Measurements from ENCODE around the gene MTMR3. TPM values are rescaled to one million over a fixed set of nuclear protein-coding genes. Genes with fewer than 3 reads are reported as not detected.

Gene MTMR3
- polyA plus RNA-seq, 1 of the 3 experiments (the other 2 are of a cell fraction) = 20.4 TPM

GRCh38 chr22:29992341-29993275, 109.6 kb downstream of the MTMR3 start:
- Histone ChIP-seq H4K20me1 (ENCODE audit: insufficient read depth) (peaks cover 10% of the 10 kb centered on the region; the same call in 1 of the 2 replicates), H3K27me3 (ENCODE audit: insufficient read depth) (no peaks in the 10 kb centered on the region), H3F3A (replicated peaks; ENCODE audit: insufficient read depth) (peaks cover 24% of the 10 kb centered on the region), H3K4me2 (no peak overlapping the region), H3K79me2 (ENCODE audit: insufficient read depth) (no peaks in the 10 kb centered on the region), H3K27ac (ENCODE audit: low read depth in 2 of 2, low read length in 1 of 2) (peak overlapping the region in 1 of 2 experiments; percentile 36; a peak in 2 of 4 replicates), H3K4me3 (ENCODE audit: low read depth in 2 of 2, low read length in 1 of 2) (no peak overlapping the region), H2AFZ (ENCODE audit: low read depth) (no peak overlapping the region), H3K9me2 (no peaks in the 10 kb centered on the region), H3K36me3 (replicated peaks in 1 of 2; ENCODE audit: control insufficient read depth in 1 of 2, insufficient read depth in 2 of 2, low read length in 1 of 2) (peaks cover 16 to 20% of the 10 kb centered on the region in 2 experiments), H3K4me1 (ENCODE audit: control insufficient read depth in 1 of 2, insufficient read depth in 2 of 2, low read depth in 1 of 2, low read length in 1 of 2) (peaks cover 2 to 33% of the 10 kb centered on the region in 2 experiments), H3K9me3 (no peaks in the 10 kb centered on the region), H3K9ac (no peak overlapping the region)
- ChIA-PET CTCF (interaction anchor here (1.1 to 9.7 kb wide), 2 partner anchors 12 to 21 kb away, joined by 3 to 46 read pairs; no protein-coding TSS in a partner anchor), POLR2A (no interaction called here)
- no peak for DNase-seq
- WGBS (ENCODE audit: low lambda C conversion rate) = 88% methylated on average over 6 of the region's 6 CpGs
- TF ChIP-seq GABPA (IDR thresholded peaks at IDR 0.05; ENCODE audit: low read depth) (no peak), FOSL2 (IDR thresholded peaks at IDR 0.05; ENCODE audit: borderline replicate concordance, low read depth) (no peak), EZH2phosphoT487 (IDR thresholded peaks at IDR 0.05; ENCODE audit: borderline replicate concordance, low read depth) (no peak), FOXM1 (IDR thresholded peaks at IDR 0.05; ENCODE audit: low read depth) (no peak), POLR2AphosphoS5 (IDR thresholded peaks at IDR 0.05; ENCODE audit: low read depth, low read length) (no peak), MEF2A (IDR thresholded peaks at IDR 0.05; ENCODE audit: borderline replicate concordance, low read depth) (no peak), ELF1 (IDR thresholded peaks at IDR 0.05) (no peak), RCOR1 (IDR thresholded peaks at IDR 0.05; ENCODE audit: low read length) (no peak), RAD21 (IDR thresholded peaks at IDR 0.05; ENCODE audit: low read length) (no peak), NFIC (IDR thresholded peaks at IDR 0.05; ENCODE audit: borderline replicate concordance) (no peak), NRF1 (IDR thresholded peaks at IDR 0.05; ENCODE audit: low read depth, low read length) (no peak), SIN3A (IDR thresholded peaks at IDR 0.05; ENCODE audit: borderline replicate concordance, low read depth, low read length) (no peak), RFX5 (IDR thresholded peaks at IDR 0.05; ENCODE audit: low read length) (no peak)
- TF ChIP-seq, protein P1, sequence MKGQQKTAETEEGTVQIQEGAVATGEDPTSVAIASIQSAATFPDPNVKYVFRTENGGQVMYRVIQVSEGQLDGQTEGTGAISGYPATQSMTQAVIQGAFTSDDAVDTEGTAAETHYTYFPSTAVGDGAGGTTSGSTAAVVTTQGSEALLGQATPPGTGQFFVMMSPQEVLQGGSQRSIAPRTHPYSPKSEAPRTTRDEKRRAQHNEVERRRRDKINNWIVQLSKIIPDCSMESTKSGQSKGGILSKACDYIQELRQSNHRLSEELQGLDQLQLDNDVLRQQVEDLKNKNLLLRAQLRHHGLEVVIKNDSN (IDR thresholded peaks at IDR 0.05; ENCODE audit: borderline replicate concordance, low read depth) = no peak
- TF ChIP-seq, protein P2, sequence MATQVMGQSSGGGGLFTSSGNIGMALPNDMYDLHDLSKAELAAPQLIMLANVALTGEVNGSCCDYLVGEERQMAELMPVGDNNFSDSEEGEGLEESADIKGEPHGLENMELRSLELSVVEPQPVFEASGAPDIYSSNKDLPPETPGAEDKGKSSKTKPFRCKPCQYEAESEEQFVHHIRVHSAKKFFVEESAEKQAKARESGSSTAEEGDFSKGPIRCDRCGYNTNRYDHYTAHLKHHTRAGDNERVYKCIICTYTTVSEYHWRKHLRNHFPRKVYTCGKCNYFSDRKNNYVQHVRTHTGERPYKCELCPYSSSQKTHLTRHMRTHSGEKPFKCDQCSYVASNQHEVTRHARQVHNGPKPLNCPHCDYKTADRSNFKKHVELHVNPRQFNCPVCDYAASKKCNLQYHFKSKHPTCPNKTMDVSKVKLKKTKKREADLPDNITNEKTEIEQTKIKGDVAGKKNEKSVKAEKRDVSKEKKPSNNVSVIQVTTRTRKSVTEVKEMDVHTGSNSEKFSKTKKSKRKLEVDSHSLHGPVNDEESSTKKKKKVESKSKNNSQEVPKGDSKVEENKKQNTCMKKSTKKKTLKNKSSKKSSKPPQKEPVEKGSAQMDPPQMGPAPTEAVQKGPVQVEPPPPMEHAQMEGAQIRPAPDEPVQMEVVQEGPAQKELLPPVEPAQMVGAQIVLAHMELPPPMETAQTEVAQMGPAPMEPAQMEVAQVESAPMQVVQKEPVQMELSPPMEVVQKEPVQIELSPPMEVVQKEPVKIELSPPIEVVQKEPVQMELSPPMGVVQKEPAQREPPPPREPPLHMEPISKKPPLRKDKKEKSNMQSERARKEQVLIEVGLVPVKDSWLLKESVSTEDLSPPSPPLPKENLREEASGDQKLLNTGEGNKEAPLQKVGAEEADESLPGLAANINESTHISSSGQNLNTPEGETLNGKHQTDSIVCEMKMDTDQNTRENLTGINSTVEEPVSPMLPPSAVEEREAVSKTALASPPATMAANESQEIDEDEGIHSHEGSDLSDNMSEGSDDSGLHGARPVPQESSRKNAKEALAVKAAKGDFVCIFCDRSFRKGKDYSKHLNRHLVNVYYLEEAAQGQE (IDR thresholded peaks at IDR 0.05; ENCODE audit: low read depth, low read length) = no peak
